SK-N-SH (cell line): ENCODE data around the gene GATM. TPM values are rescaled to one million over a fixed set of nuclear protein-coding genes. Genes with fewer than 3 reads are reported as not detected.

Experiments
- CTCF ChIA-PET: fragments of 300-600, 350-600 bp; formaldehyde crosslinking; extraction: SDS; loops from one replicate; lab custom pipeline; 2021; lab: Yijun Ruan, JAX
- POLR2A ChIA-PET: fragments of 350-600 bp; sonication (Branson Sonifier 250); formaldehyde crosslinking; extraction: SDS; loops from one replicate; lab custom pipeline; 2020; ENCODE audit warnings: antibody characterized with exemption, inconsistent platforms; lab: Yijun Ruan, JAX
- DNase-seq: peaks from one replicate; pipeline ENCODE4 v3.0.0; 2012
- H2AFZ ChIP-seq: fragments of 200-600 bp; sonication (generic); 2 replicates; pipeline ENCODE4 v1.8.1; 2016; ENCODE audit warnings: antibody characterized with exemption, mild to moderate bottlenecking, low read depth
- H3F3A ChIP-seq: fragments of 200-600 bp; sonication (generic); replicated peaks from 2 replicates; pipeline ENCODE3; 2016; ENCODE audit warnings: antibody characterized with exemption, mild to moderate bottlenecking; ENCODE audit not compliant: insufficient read depth
- H3K27ac ChIP-seq, 2 experiments: fragments of 200-500 bp in 1 of 2; fragments of 200-600 bp in 1 of 2; sonication (Bioruptor generic) in 1 of 2; sonication (generic), shearing (Covaris generic) in 1 of 2; 2 replicates each; pipeline versions ENCODE4 v1.5.1 to v1.6.1; 2014 to 2016; ENCODE audit warnings: low read depth in 2 of 2, inconsistent platforms in 1 of 2, low read length in 1 of 2, mild to moderate bottlenecking in 1 of 2, mixed read lengths in 1 of 2
- H3K27me3 ChIP-seq: fragments of 200-600 bp; sonication (generic), shearing (Covaris generic); 2 replicates; pipeline ENCODE4 v1.6.1; 2016; ENCODE audit warnings: mixed run types; ENCODE audit not compliant: insufficient read depth
- H3K36me3 ChIP-seq, 2 experiments: fragments of 200-500 bp in 1 of 2; fragments of 200-600 bp in 1 of 2; sonication (Bioruptor generic) in 1 of 2; sonication (generic) in 1 of 2; replicated peaks in 1 of 2; 2 replicates each; pipeline versions ENCODE3 to v1.5.1; 2014 to 2016; ENCODE audit warnings: low read length in 1 of 2, mild to moderate bottlenecking in 1 of 2; ENCODE audit not compliant: insufficient read depth in 2 of 2, control insufficient read depth in 1 of 2
- H3K4me1 ChIP-seq, 2 experiments: fragments of 200-500 bp in 1 of 2; fragments of 200-600 bp in 1 of 2; sonication (Bioruptor generic) in 1 of 2; sonication (generic), shearing (Covaris generic) in 1 of 2; 2 replicates each; pipeline versions ENCODE4 v1.5.1 to v1.6.1; 2014 to 2016; ENCODE audit warnings: low read depth in 1 of 2, low read length in 1 of 2, mixed run types in 1 of 2; ENCODE audit not compliant: insufficient read depth in 2 of 2, control insufficient read depth in 1 of 2
- H3K4me2 ChIP-seq: fragments of 200-600 bp; sonication (generic), shearing (Covaris generic); 2 replicates; pipeline ENCODE4 v1.6.1; 2017; ENCODE audit warnings: mixed run types
- H3K4me3 ChIP-seq, 2 experiments: fragments of 200-500 bp in 1 of 2; fragments of 200-600 bp in 1 of 2; sonication (Bioruptor generic) in 1 of 2; sonication (generic), shearing (Covaris generic) in 1 of 2; 2 replicates each; pipeline versions ENCODE4 v1.5.1 to v1.8.1; 2014 to 2016; ENCODE audit warnings: low read depth in 2 of 2, inconsistent platforms in 1 of 2, low read length in 1 of 2, mild to moderate bottlenecking in 1 of 2, mixed read lengths in 1 of 2, moderate library complexity in 1 of 2
- H3K79me2 ChIP-seq: fragments of 200-600 bp; sonication (generic); 2 replicates; pipeline ENCODE4 v1.8.1; 2017; ENCODE audit warnings: mild to moderate bottlenecking; ENCODE audit not compliant: insufficient read depth
- H3K9ac ChIP-seq: fragments of 200-600 bp; sonication (generic); 2 replicates; pipeline ENCODE4 v1.6.1; 2017; ENCODE audit warnings: mixed run types
- H3K9me2 ChIP-seq: fragments of 200-600 bp; sonication (generic); 2 replicates; pipeline ENCODE4 v1.6.1; 2017; ENCODE audit warnings: mixed run types
- H3K9me3 ChIP-seq: fragments of 200-600 bp; sonication (generic); 2 replicates; pipeline ENCODE4 v1.6.1; 2017; ENCODE audit warnings: mixed run types, mild to moderate bottlenecking, moderate library complexity
- H4K20me1 ChIP-seq: fragments of 200-600 bp; sonication (generic); 2 replicates; pipeline ENCODE4 v1.6.1; 2017; ENCODE audit warnings: mild to moderate bottlenecking, mixed run types; ENCODE audit not compliant: insufficient read depth
- FOSL2 ChIP-seq: IDR thresholded peaks from 2 replicates; pipeline ENCODE4 v1.4.0; 2012; ENCODE audit warnings: low read depth, mild to moderate bottlenecking, moderate library complexity, borderline replicate concordance
- FOXM1 ChIP-seq: IDR thresholded peaks from 2 replicates; pipeline ENCODE4 v1.4.0; 2012; ENCODE audit warnings: low read depth, mild to moderate bottlenecking
- GABPA ChIP-seq: IDR thresholded peaks from 2 replicates; pipeline ENCODE4 v1.4.0; 2012; ENCODE audit warnings: low read depth, mild to moderate bottlenecking
- MEF2A ChIP-seq: IDR thresholded peaks from 2 replicates; pipeline ENCODE4 v1.4.0; 2012; ENCODE audit warnings: low read depth, borderline replicate concordance
- NFIC ChIP-seq: IDR thresholded peaks from 2 replicates; pipeline ENCODE4 v1.4.0; 2012; ENCODE audit warnings: borderline replicate concordance
- RCOR1 ChIP-seq: fragments of 150-350 bp; IDR thresholded peaks from 2 replicates; pipeline ENCODE4 v1.6.1; 2017; ENCODE audit warnings: antibody characterized with exemption, low read length
- RFX5 ChIP-seq: IDR thresholded peaks from 2 replicates; pipeline ENCODE4 v1.6.1; 2012; ENCODE audit warnings: mild to moderate bottlenecking, improper control_type of control experiment, low read length
- SIN3A ChIP-seq: IDR thresholded peaks from 2 replicates; pipeline ENCODE4 v1.6.1; 2012; ENCODE audit warnings: low read depth, mild to moderate bottlenecking, low read length, moderate library complexity, borderline replicate concordance
- SMC3 ChIP-seq: IDR thresholded peaks from 2 replicates; pipeline ENCODE4 v1.6.1; 2012; ENCODE audit warnings: low read depth, low read length, improper control_type of control experiment
- TEAD4 ChIP-seq: IDR thresholded peaks from 2 replicates; pipeline ENCODE4 v1.4.0; 2012; ENCODE audit warnings: mild to moderate bottlenecking, borderline replicate concordance; ENCODE audit not compliant: insufficient read depth
- WGBS: methylation state at CpG from one replicate; pipeline ENCODE4 v1.1.6; 2017; ENCODE audit warnings: low lambda C conversion rate; 5-methylcytosine and 5-hydroxymethylcytosine counted together
- polyA plus RNA-seq, 3 experiments: library from polyadenylated mRNA; depleted of rRNA; stranded (reverse); fragments of >200 nt; gene quantifications; 2 replicates each; pipeline ENCODE4 v1.2.3, GENCODE V29; 2012
- TF ChIP-seq, protein P1 (sequence below): IDR thresholded peaks from 2 replicates; pipeline ENCODE4 v1.4.0; 2012; ENCODE audit warnings: low read depth, borderline replicate concordance
- TF ChIP-seq, protein P2 (sequence below): IDR thresholded peaks from 2 replicates; pipeline ENCODE4 v1.4.0; 2012; ENCODE audit warnings: low read depth, borderline replicate concordance

GATM gene
- polyA plus RNA-seq, 1 of the 3 experiments (the other 2 are of a cell fraction): 0.58 TPM

DNA sequence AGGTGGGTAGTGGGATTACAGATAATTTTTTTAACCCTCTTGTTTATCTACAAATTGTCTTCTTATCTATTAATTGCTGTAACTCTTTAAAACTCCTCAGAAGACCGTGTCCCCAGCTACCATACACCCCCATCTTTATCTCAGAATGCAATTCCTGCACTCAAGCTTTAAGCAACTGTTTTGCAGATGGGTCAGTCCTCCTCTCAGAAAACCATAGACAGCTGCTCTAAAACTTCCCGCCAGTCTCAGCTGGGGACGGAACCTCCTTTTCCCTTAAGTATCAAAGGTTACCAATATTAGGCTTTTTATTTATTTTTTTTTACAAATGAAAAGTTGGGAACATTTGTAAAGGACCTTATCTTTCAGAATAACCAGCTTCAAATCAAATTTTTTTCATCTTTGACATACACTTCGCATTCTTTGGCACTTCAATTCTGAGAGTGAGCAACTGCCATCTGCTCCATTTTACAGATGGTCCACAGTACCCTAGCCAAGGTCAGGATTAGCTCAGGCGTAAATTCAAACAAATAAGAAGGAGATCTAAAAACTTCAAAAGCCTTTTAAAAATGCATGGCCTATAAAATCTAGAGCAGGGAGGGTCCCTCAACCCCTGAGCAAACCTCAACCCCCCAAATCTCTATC lies 1.3 kb downstream of the GATM start:
- TF ChIP-seq FOSL2 (no peak), SIN3A (no peak), RCOR1 (no peak), FOXM1 (no peak), SMC3 (no peak), GABPA (no peak), RFX5 (no peak)
- TF ChIP-seq, protein P1, sequence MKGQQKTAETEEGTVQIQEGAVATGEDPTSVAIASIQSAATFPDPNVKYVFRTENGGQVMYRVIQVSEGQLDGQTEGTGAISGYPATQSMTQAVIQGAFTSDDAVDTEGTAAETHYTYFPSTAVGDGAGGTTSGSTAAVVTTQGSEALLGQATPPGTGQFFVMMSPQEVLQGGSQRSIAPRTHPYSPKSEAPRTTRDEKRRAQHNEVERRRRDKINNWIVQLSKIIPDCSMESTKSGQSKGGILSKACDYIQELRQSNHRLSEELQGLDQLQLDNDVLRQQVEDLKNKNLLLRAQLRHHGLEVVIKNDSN: no peak
- TF ChIP-seq, protein P2, sequence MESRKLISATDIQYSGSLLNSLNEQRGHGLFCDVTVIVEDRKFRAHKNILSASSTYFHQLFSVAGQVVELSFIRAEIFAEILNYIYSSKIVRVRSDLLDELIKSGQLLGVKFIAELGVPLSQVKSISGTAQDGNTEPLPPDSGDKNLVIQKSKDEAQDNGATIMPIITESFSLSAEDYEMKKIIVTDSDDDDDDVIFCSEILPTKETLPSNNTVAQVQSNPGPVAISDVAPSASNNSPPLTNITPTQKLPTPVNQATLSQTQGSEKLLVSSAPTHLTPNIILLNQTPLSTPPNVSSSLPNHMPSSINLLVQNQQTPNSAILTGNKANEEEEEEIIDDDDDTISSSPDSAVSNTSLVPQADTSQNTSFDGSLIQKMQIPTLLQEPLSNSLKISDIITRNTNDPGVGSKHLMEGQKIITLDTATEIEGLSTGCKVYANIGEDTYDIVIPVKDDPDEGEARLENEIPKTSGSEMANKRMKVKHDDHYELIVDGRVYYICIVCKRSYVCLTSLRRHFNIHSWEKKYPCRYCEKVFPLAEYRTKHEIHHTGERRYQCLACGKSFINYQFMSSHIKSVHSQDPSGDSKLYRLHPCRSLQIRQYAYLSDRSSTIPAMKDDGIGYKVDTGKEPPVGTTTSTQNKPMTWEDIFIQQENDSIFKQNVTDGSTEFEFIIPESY: no peak
- TF ChIP-seq, all 33 proteins: peak for 0
- peaks cover 0 to 8% of the 10 kb centered on the region in 2 experiments; a peak in 1 of 4 replicates for H3K4me1 ChIP-seq
- H3K79me2 ChIP-seq: no peaks in the 10 kb centered on the region
- CTCF ChIA-PET: interaction anchor here (0.6 to 2.1 kb wide), 12 partner anchors 13 to 191 kb away, joined by 3 to 10 read pairs (median 4); a partner anchor contains a TSS
- H3K27ac ChIP-seq: no peak overlapping the region
- POLR2A ChIA-PET: interaction anchor here (1.1 kb wide), 1 partner anchor 97 kb away, joined by 3 read pairs; no protein-coding TSS in a partner anchor
- WGBS: 80% methylated on average over 5 of the region's 5 CpGs
- H3K9ac ChIP-seq: no peak overlapping the region
- peak overlapping the region; percentile 54 to 68; a peak in 3 of 4 replicates for H3K4me3 ChIP-seq
- H3K9me2 ChIP-seq: no peaks in the 10 kb centered on the region
- no peaks in the 10 kb centered on the region for H4K20me1 ChIP-seq
- DNase-seq: no peak
- no peaks in the 10 kb centered on the region for H3K9me3 ChIP-seq
- H3K36me3 ChIP-seq: no peaks in the 10 kb centered on the region
- no peaks in the 10 kb centered on the region for H3F3A ChIP-seq
- peaks cover 17% of the 10 kb centered on the region; the same call in 1 of the 2 replicates for H3K27me3 ChIP-seq
- H3K4me2 ChIP-seq: peak overlapping the region; percentile 96
- no peak overlapping the region for H2AFZ ChIP-seq

DNA sequence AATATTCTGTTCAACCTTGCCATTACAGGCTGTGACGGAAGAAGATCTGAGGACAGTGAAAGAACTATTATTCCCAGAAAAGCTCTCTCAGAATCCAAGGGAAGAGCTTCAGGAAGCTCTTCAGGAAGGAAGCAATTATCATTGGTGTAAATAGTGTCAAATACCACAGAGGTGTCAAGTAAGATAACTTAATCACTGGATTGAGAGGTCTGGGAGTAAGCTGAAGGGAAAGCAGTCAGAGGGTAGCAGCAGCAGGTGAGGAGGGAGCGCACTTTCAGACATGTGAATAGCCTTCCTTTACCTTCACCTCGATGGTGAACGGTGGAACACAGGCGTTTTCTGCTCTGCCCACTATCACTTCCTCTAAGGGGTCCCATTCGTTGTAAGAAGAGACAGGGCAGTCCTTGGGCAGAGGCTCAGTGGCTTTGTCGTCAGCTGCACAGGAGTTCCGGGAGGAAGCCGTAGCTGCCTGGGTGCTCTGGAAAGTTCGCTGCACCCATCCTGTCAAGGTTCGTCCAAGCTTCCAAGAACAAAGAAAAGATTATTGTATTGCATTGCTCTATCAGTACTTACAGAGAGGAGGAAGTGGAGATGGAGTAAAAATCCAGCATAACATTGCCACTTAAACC lies 1.9 kb downstream of the GATM start:
- WGBS: 85% methylated on average over 10 of the region's 11 CpGs
- TF ChIP-seq MEF2A: no peak
- TF ChIP-seq TEAD4: no peak
- TF ChIP-seq, protein P1: no peak
- no peak for TF ChIP-seq SMC3
- no peak for TF ChIP-seq NFIC

More for the DNA sequence above, 1.9 kb downstream of the GATM start:
- no peaks in the 10 kb centered on the region for H3K36me3 ChIP-seq
- H2AFZ ChIP-seq: no peak overlapping the region
- H4K20me1 ChIP-seq: no peaks in the 10 kb centered on the region
- no peak for DNase-seq
- H3K9me2 ChIP-seq: no peaks in the 10 kb centered on the region
- peaks cover 0 to 8% of the 10 kb centered on the region in 2 experiments; a peak in 1 of 4 replicates for H3K4me1 ChIP-seq
- POLR2A ChIA-PET: no interaction called here
- no peak overlapping the region for H3K4me3 ChIP-seq
- H3K4me2 ChIP-seq: no peak overlapping the region
- no peak overlapping the region for H3K9ac ChIP-seq
- H3K27me3 ChIP-seq: peaks cover 17% of the 10 kb centered on the region; the same call in 1 of the 2 replicates
- no peaks in the 10 kb centered on the region for H3F3A ChIP-seq
- no peaks in the 10 kb centered on the region for H3K79me2 ChIP-seq
- no peaks in the 10 kb centered on the region for H3K9me3 ChIP-seq
- no peak overlapping the region for H3K27ac ChIP-seq
- CTCF ChIA-PET: interaction anchor here (0.8 to 2.1 kb wide), 10 partner anchors 12 to 238 kb away, joined by 3 to 10 read pairs (median 4); a partner anchor contains a TSS
